ENCODE results near the gene AARS2. TPM values are rescaled to one million over a fixed set of nuclear protein-coding genes. Genes with fewer than 3 reads are reported as not detected.

The AARS2 gene
- total RNA-seq, 1 experiment from 2014 or later, result 92.6 TPM

- Histone ChIP-seq H3K36me3 (peaks cover 25% of the 10 kb centered on the region), H3K4me3 (no peak overlapping the region; the same call in 1 of the 2 replicates), H3K27me3 (peaks cover 8% of the 10 kb centered on the region), H3K9me3 (no peaks in the 10 kb centered on the region)
- peak; percentile 53 for DNase-seq
Observed at GRCh38 chr6:44263354-44264100, 49.6 kb downstream of the AARS2 start.

DNA sequence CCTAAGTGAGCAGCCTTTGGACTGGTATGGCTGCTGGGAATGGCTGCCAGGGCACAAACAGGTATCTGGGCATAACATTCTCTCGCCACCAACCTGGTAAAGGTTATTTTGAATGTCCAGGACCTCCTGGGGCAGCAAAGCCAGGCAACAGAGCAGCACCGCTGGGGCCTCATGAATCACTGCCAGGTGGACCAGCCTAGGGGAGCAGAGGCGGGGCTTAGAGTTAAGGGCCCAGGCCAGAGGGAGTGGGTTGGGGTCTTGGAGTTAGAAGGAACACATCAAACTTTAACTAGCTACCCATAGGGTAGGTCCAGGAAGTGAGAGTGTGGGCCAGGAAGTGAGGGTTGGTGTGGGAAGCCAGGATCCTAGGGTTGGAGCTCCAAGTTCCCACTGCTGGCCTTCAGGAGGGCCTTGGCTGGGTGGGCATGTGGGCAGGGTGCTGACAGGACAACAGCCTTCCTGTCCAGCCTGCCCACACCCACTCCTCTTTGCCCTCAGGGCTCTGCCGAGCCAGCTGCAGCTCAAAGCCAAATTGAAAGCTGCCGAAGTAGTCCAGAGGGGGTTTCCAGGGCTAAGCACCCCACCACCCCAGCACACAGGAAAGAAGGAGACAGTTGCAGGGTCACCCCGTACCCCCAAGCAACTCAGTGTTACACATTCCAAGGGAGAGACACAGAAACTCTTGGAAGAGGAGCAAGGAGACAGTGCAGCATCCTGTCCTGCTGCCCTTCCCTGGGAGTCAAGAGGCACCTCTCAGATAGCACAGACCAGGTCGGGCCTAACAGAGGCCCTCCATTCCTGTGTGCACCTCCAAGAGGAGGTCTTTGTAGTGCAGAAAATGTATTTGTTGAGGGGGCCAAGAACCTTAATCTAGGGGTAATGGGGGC is 50.4 kb downstream of the AARS2 start:
- H3K4me3 ChIP-seq, result no peak overlapping the region
- H3K9me3 ChIP-seq, result no peaks in the 10 kb centered on the region
- no peak for DNase-seq
- peaks cover 25% of the 10 kb centered on the region for H3K36me3 ChIP-seq
- H3K27me3 ChIP-seq, result peaks cover 4% of the 10 kb centered on the region

DNA sequence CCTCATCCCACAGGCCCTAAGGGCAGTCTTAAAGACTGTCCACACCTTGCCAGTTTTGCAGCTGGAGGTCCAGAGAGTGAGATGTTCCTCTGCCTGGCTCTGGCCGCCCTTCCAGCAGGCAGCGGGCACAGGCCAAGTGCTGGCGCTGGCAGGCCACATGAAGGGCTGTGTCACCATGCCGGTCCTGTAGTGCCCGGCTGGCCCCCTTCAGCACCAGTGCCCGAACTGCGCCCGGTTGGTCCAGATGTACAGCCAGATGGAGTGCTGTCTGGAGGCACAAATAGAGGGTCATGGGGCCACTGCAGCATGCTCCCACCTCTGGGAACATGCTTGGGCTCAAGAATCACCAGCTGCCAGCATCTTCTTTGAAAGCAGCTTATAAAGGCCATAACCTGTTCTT is 51.6 kb downstream of the AARS2 start:
- no peak for DNase-seq
- Histone ChIP-seq H3K36me3 (peaks cover 31% of the 10 kb centered on the region), H3K9me3 (no peaks in the 10 kb centered on the region), H3K4me3 (no peak overlapping the region), H3K27me3 (peaks cover under 1% of the 10 kb centered on the region; the same call in 1 of the 2 replicates)

- Histone ChIP-seq H3K9me3 (no peaks in the 10 kb centered on the region), H3K4me3 (no peak overlapping the region), H3K36me3 (peaks cover 40% of the 10 kb centered on the region), H3K27me3 (no peaks in the 10 kb centered on the region)
- no peak for DNase-seq
Observed at GRCh38 chr6:44260451-44261297, 52.5 kb downstream of the AARS2 start.

DNA sequence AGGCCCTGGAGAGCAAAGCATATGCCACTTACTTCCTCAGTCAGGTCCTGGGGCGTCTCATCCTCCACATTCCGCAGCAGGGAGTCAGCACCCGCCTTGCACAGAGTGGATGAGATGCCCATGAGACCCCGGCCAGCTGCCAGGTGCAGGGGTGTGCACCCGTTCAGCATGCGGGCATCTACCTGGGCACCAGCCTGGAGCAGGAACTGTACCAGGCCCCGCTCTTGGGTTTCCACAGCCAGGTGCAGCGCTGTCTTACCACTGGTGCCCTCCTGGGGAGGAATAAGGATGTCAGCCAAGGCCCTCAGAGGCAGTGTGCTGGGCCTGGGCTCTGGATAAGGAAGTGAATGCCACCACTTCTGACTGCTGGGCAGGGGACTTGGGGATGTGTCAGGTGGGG is 53.1 kb downstream of the AARS2 start:
- Histone ChIP-seq H3K9me3 (no peaks in the 10 kb centered on the region), H3K36me3 (peaks cover 47% of the 10 kb centered on the region), H3K4me3 (no peak overlapping the region), H3K27me3 (no peaks in the 10 kb centered on the region)
- no peak for DNase-seq

DNA sequence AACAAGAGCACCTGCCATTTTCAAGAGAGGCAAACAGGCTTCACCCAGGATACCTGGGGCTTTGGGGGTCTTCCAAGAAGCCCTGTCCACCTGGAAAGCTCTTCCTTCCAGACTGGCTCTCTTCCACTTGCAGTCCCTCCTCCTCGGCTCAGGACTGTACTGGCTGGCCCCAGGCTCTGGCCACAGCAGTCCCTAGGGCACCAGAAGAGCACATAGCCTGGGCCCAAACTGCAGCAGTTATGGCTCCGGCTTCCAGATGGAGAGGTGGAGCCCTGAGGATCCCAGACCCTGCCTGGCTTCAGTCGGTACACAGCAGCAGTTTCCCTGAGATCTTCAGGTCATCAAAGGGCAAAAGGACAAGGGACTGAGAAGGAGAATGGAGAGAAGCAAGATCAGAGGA is 54.2 kb downstream of the AARS2 start:
- DNase-seq, result no peak
- Histone ChIP-seq H3K27me3 (no peaks in the 10 kb centered on the region), H3K4me3 (no peak overlapping the region), H3K36me3 (peaks cover 58% of the 10 kb centered on the region), H3K9me3 (no peaks in the 10 kb centered on the region)

DNA sequence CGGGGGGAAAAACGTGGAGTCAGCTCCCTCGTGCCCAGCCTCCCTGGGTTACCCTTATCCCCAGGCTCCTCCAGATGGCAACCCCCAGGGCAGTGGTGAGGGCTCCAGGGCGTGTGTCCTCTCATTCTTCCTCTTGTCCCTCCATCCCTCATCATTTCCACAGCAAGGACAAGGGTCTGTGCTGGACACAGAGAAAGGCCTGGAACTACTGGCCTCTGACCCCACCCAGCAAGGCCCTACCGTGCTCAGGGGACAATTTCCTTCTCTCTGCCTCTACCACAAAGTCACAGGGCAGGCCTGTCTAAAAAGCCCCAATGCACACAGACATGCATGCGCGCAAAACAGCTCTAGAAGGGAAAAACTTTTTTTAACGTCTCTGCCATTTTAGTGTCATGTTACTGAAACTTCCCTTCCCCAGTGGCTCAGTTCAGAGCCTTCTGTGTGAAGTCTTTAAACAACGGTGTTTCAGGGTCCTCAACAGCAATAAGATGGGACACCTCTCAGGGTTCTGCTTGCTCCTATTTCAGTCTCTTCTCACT is 54.8 kb downstream of the AARS2 start:
- H3K36me3 ChIP-seq, result peaks cover 61% of the 10 kb centered on the region
- H3K4me3 ChIP-seq, result no peak overlapping the region

GRCh38 chr6:44257753-44258324 is 55.3 kb downstream of the AARS2 start:
- Histone ChIP-seq H3K27me3 (no peaks in the 10 kb centered on the region), H3K36me3 (peaks cover 67% of the 10 kb centered on the region), H3K9me3 (no peaks in the 10 kb centered on the region), H3K4me3 (peak overlapping the region; percentile 96)
- DNase-seq, result no peak

More for the DNA sequence above, 54.8 kb downstream of the AARS2 start:
- no peaks in the 10 kb centered on the region for H3K27me3 ChIP-seq
- DNase-seq, result no peak
- no peaks in the 10 kb centered on the region for H3K9me3 ChIP-seq

GRCh38 chr6:44257025-44257752 is 56.0 kb downstream of the AARS2 start, which contains the start of gene SLC35B2:
Gene SLC35B2, minus strand, starts transcription at chr6:44257528. Its CDS starts 118 bp downstream, at chr6:44257410.
- peak; percentile 98 for DNase-seq

DNA sequence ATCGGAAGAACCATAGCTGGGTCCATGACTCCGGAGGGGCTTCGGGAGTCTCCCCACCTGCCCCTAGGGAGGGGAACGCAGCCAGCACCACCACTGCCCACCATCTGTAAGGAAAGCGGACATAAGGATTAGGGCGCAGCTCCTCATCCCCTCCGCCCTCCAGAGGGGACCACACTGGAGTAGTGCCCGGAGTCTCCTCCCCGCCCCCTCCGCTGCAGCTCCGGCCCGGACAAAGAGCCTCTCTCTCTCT is 56.4 kb downstream of the AARS2 start:
- DNase-seq, result no peak
- no peaks in the 10 kb centered on the region for H3K27me3 ChIP-seq
- H3K36me3 ChIP-seq, result peaks cover 73% of the 10 kb centered on the region
- H3K9me3 ChIP-seq, result no peaks in the 10 kb centered on the region
- H3K4me3 ChIP-seq, result peak overlapping the region; percentile 96

More at GRCh38 chr6:44257025-44257752, 56.0 kb downstream of the AARS2 start, which contains the start of gene SLC35B2:
- Histone ChIP-seq H3K36me3 (peaks cover 72% of the 10 kb centered on the region), H3K4me3 (peak within 1 kb of the TSS; percentile 96), H3K9me3 (no peaks in the 10 kb centered on the region), H3K27me3 (no peaks in the 10 kb centered on the region)

GRCh38 chr6:44255871-44256774 is 57.0 kb downstream of the AARS2 start:
- DNase-seq, result peak; percentile 73
- Histone ChIP-seq H3K27me3 (no peaks in the 10 kb centered on the region), H3K36me3 (peaks cover 73% of the 10 kb centered on the region), H3K9me3 (no peaks in the 10 kb centered on the region), H3K4me3 (peak overlapping the region; percentile 96)

DNA sequence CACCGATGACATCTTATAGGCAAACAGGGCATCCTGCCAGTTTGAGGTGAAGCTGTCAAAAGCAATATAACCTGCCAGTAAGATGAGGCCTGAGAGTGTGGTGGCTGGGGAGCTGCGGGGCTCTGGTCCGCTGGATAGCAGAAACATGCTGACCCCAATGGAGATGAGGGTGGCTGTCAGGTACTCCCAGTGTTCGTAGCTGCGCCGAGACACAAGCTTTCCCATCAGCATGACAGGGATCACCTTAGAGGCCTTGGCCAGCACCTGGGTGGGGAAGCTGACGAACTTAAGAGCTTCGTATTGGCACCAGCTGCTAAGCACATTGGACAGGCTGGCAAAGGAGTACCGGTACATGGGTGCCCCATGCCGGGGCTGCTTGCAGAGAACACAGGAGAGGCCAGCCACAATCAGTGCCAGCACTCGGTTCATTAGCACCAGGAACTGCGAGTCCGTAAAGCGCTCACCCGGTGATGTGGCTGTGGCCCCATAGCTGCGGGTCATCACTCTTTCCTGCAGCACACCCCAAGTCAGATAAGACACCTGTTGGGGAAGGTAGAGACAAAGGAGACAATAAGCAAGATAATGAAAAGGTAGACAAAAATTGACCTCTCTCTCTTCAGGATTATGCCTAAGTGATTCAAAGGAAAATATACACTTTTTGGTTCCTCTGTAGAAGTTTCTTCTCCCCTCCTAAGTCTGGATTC is 57.9 kb downstream of the AARS2 start:
- Histone ChIP-seq H3K27me3 (no peaks in the 10 kb centered on the region), H3K9me3 (no peaks in the 10 kb centered on the region), H3K36me3 (peaks cover 80% of the 10 kb centered on the region), H3K4me3 (peak overlapping the region; percentile 96)
- peak; percentile 73 for DNase-seq

GRCh38 chr6:44254191-44255104 is 58.7 kb downstream of the AARS2 start:
- H3K36me3 ChIP-seq, result peaks cover 80% of the 10 kb centered on the region
- no peaks in the 10 kb centered on the region for H3K9me3 ChIP-seq
- no peak overlapping the region; the same call in 1 of the 2 replicates for H3K4me3 ChIP-seq
- peak; percentile 74 for DNase-seq
- H3K27me3 ChIP-seq, result no peaks in the 10 kb centered on the region
